Ascending aorta (tissue), 2 donors: Measurements from ENCODE around the gene ARFRP1. TPM values are rescaled to one million over a fixed set of nuclear protein-coding genes. Genes with fewer than 3 reads are reported as not detected.
A peak's percentile ranks its signal among the peaks of the same experiment; 100 is the strongest.

Source experiments
- DNase-seq, 2 donors: peaks; one replicate each; pipeline ENCODE4 v3.0.0-alpha.2; 2019; ENCODE audit warnings: low spot score in 2 of 2
- H3K27ac ChIP-seq, 2 donors: fragments of 200-600 bp; sonication (generic); one replicate each; pipeline ENCODE4 v1.5.1; 2016 to 2017; ENCODE audit warnings: mild to moderate bottlenecking in 1 of 2
- H3K27me3 ChIP-seq: fragments of 200-600 bp; sonication (generic); one replicate; pipeline ENCODE4 v1.5.1; 2017
- H3K36me3 ChIP-seq, 2 donors: fragments of 200-600 bp; sonication (generic); one replicate each; pipeline ENCODE4 v1.5.1; 2016
- H3K4me1 ChIP-seq, 2 donors: fragments of 200-600 bp; sonication (generic); one replicate each; pipeline ENCODE4 v1.5.1; 2016 to 2017; ENCODE audit warnings: mild to moderate bottlenecking in 1 of 2
- H3K4me3 ChIP-seq, 2 donors: fragments of 200-600 bp; sonication (generic); one replicate each; pipeline ENCODE4 v1.5.1; 2016 to 2017; ENCODE audit warnings: mild to moderate bottlenecking in 1 of 2
- H3K9me3 ChIP-seq, 2 donors: fragments of 200-600 bp; sonication (generic); one replicate each; pipeline ENCODE4 v1.5.1; 2016
- intact Hi-C: fragments of 100-400 bp; cut with DNase I; formaldehyde crosslinking; loops from one replicate; pipeline ENCODE4 v1.15.1; 2023
- total RNA-seq: library from RNA; depleted of rRNA; stranded (reverse); fragments of >200 nt; gene quantifications from one replicate; pipeline ENCODE4 v1.1.0, GENCODE V29; 2016
- TF ChIP-seq, protein P1 (sequence below), 3 experiments: fragments of 200-600 bp in 2 of 3; fragments of 450-650 bp in 1 of 3; sonication (generic) in 2 of 3; IDR thresholded peaks; one replicate each; pipeline ENCODE4 v1.5.1; 2016 to 2019; ENCODE audit warnings: antibody characterized with exemption in 3 of 3, mild to moderate bottlenecking in 1 of 3, moderate library complexity in 1 of 3

ARFRP1 gene
- total RNA-seq, 1 donor from 2014 or later = 50.8 TPM

DNA sequence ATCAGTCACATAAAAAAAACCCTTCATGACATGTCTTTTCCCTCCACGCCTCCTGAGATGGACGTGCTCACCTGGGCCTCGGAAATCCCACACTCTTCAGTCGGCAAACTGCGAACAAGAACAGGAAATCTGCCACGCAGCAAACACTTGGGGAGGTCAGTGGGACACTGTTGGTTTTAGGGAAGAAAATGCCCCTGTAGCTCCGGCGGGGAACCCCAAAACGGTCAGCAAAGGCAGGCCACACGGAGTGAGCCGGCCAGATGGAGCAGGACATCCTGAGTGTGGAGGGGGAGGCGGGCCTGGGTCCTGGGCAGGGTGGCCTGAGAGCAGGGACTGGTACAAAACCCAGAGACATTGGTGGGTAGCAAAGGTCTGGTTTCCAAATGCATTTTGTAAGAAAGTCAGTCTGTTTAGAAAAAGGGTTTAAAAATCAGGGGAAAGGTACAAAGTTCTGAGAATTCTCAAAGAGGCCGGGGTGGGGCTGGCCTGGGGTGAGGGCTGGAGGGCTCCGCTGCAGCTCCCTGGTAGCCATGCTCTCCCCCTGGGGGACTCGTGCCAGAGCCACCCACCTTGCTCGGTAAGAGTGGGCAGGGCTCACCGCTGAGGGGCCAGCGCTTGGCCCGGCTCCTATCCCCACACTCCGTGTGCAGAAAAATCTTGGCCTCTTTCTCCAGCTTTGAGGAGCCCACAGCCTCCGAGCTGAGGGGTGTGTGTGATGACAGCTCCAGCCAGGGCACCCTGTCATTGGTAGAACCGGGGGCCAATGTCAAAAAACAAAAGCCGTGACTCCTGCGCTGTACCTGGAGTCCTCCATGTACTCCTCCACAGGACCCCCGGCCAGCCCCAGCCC, 37.0 kb upstream of the ARFRP1 start:
- intact Hi-C loops = loop anchor here (5.0 kb wide), 1 partner anchor 88 kb away; the partner anchor contains the start of gene ZBTB46

DNA sequence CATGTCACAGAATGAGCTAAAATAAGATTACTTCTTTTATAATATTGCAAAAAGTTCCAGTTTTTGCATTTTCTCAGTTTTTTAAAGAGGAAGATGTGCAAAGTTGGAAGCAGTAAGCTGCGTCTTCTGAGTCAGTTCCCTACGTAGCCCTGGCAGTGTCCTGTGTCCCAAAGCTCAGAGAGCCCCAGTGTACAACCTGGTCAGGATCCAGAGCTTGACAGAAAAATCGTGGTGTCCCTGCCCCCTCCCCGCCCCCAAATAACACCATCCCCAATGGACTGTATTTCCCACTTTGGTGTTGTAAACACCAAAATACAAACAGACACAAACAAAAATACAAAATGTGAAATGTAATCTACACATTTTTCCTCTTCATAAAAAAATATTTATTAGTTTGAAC, 36.4 kb upstream of the ARFRP1 start:
- TF ChIP-seq, protein P1, sequence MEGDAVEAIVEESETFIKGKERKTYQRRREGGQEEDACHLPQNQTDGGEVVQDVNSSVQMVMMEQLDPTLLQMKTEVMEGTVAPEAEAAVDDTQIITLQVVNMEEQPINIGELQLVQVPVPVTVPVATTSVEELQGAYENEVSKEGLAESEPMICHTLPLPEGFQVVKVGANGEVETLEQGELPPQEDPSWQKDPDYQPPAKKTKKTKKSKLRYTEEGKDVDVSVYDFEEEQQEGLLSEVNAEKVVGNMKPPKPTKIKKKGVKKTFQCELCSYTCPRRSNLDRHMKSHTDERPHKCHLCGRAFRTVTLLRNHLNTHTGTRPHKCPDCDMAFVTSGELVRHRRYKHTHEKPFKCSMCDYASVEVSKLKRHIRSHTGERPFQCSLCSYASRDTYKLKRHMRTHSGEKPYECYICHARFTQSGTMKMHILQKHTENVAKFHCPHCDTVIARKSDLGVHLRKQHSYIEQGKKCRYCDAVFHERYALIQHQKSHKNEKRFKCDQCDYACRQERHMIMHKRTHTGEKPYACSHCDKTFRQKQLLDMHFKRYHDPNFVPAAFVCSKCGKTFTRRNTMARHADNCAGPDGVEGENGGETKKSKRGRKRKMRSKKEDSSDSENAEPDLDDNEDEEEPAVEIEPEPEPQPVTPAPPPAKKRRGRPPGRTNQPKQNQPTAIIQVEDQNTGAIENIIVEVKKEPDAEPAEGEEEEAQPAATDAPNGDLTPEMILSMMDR (IDR thresholded peaks at IDR 0.05) = no peak
- Histone ChIP-seq H3K36me3 (peaks cover 19 to 29% of the 10 kb centered on the region in 2 donors), H3K27ac (no peak overlapping the region), H3K4me3 (no peak overlapping the region), H3K27me3 (no peaks in the 10 kb centered on the region), H3K9me3 (no peaks in the 10 kb centered on the region), H3K4me1 (peaks cover 10 to 14% of the 10 kb centered on the region in 2 donors)
- DNase-seq = no peak
- intact Hi-C loops = loop anchor here (5.0 kb wide), 1 partner anchor 88 kb away; the partner anchor contains the start of gene ZBTB46

More for the DNA sequence above, 37.0 kb upstream of the ARFRP1 start:
- no peaks in the 10 kb centered on the region for H3K27me3 ChIP-seq
- DNase-seq = no peak
- H3K4me3 ChIP-seq = no peak overlapping the region
- no peak overlapping the region for H3K27ac ChIP-seq
- H3K4me1 ChIP-seq = peaks cover 9 to 13% of the 10 kb centered on the region in 2 donors
- no peaks in the 10 kb centered on the region for H3K9me3 ChIP-seq
- TF ChIP-seq, protein P1 (IDR thresholded peaks at IDR 0.05) = no peak
- H3K36me3 ChIP-seq = peaks cover 19 to 29% of the 10 kb centered on the region in 2 donors

DNA sequence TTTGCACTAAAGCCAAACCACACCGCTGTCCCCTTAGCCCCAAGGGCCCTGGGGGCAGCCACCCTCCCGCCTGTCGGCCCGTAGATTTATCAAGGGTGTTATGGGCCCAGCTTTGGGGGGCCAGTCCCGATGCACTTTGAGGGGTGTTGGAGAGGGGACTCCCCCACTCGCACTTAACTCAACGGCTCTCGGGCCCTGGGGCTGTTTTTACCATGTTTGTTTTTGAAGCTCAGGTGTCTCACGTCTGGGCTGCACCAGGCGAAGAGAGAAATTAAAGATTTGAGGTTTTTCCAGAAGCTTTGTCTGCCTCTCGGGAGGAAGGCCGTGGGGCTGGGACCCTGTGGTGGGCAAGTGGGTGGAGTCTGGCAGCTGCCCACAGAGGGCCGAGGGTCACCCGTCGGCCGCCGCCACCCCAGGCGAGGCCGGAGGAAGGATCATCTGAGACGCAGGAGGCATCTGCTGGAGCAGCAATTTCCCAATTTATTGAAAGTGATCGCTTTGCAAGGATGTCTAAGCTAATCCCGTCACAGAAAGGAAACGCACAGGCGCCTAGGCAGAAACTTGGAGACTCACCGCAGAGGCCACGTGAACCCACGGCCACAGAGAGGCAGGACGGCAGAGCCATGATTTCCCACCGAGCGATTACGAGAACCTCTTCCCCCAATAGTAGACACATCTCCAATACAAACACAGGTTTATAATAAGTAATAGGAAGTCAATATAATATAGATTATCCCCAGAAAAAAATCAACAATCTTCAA, 35.6 kb upstream of the ARFRP1 start:
- Histone ChIP-seq H3K9me3 (no peaks in the 10 kb centered on the region), H3K4me1 (peaks cover 15 to 21% of the 10 kb centered on the region in 2 donors), H3K27ac (no peak overlapping the region), H3K27me3 (no peaks in the 10 kb centered on the region), H3K4me3 (no peak overlapping the region), H3K36me3 (peaks cover 19 to 29% of the 10 kb centered on the region in 2 donors)
- intact Hi-C loops = loop anchor here (5.0 kb wide), 1 partner anchor 89 kb away; the partner anchor contains the start of gene ZBTB46
- TF ChIP-seq, protein P1 (IDR thresholded peaks at IDR 0.05) = no peak
- DNase-seq = no peak

DNA sequence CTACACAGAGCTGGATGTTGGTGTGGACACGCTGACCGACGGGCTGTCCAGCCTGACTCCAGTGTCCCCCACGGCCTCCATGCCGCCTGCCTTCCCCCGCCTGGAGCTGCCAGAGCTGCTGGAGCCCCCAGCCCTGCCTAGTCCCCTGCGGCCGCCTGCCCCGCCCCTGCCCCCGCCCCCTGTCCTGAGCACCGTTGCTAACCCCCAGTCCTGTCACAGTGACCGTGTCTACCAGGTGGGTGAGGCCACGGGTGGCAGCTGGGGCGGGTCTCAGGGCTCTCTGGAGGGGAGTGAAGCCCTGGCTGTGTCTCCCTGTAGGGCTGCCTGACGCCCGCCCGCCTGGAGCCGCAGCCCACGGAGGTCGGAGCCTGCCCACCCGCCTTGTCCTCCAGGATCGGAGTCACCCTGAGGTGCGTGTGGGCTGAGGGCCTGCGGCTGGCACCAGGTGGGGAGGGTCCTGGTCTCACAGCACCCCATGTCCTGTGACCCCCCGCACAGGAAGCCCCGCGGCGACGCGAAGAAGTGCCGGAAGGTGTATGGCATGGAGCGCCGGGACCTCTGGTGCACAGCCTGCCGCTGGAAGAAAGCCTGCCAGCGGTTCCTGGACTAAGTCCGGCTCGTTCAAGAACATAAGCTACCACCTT, 34.7 kb upstream of the ARFRP1 start:
- Histone ChIP-seq H3K27me3 (no peaks in the 10 kb centered on the region), H3K36me3 (peaks cover 19 to 29% of the 10 kb centered on the region in 2 donors), H3K27ac (no peak overlapping the region), H3K9me3 (no peaks in the 10 kb centered on the region), H3K4me1 (peaks cover 17 to 24% of the 10 kb centered on the region in 2 donors), H3K4me3 (no peak overlapping the region)
- TF ChIP-seq, protein P1 (IDR thresholded peaks at IDR 0.05) = no peak
- DNase-seq = peak in 1 of 2 donors; percentile 63
- intact Hi-C loops = loop anchor here (5.0 kb wide), 1 partner anchor 90 kb away; the partner anchor contains the start of gene ZBTB46
